HG03135 (cell line): ENCODE data around the gene POLR2A.
"Not testable (repeated sequence)": the region's sequence is repeated elsewhere in the genome, so short reads cannot be mapped to it uniquely, and the experiment has no call there.

Source experiments
- ATAC-seq: cut with Tn5 transposase; IDR thresholded peaks from one replicate; pipeline ENCODE4 v1.9.1; 2021; ENCODE audit warnings: mild to moderate bottlenecking, moderate library complexity; ENCODE audit not compliant: unreplicated experiment

Gene POLR2A

DNA sequence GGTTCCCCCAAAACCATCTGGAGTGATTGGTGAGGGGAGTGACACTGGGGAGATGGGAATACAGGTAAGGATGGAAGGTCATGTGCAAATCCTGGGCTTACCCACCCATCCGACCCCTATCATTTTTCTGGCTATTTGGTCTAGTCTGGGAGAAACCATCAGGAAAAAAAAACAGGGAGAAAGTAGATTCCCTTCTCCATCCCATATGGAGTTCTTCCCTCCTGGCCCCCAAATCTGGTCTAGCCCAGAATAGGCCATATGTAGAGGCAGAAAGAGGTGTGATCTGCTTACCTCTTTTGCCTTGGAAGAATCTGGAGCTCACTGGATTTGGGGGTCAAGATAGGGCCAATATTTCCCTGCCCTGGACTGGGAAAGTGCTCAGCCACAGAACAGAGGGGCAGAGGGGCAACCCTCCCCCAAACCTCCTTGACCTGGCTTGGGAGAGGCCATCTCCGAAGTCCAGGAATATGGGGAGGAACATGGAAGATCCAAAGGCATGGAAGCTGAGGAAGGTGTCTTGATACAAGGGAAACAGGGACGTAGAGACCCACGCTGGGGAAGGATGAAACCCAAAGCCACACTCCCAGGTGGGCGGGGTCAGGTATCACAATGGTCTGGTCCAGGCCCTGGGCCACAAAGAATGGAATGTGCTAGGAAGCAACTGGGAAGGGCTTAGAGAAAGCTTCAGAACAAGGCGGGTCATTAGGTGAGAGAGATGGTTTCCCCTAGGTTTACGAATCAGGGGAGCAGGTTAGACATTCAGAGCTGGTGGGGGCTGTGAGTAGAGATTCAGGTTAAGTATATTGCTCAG is 23.1 kb upstream of the POLR2A start:
- ATAC-seq, result no peak

DNA sequence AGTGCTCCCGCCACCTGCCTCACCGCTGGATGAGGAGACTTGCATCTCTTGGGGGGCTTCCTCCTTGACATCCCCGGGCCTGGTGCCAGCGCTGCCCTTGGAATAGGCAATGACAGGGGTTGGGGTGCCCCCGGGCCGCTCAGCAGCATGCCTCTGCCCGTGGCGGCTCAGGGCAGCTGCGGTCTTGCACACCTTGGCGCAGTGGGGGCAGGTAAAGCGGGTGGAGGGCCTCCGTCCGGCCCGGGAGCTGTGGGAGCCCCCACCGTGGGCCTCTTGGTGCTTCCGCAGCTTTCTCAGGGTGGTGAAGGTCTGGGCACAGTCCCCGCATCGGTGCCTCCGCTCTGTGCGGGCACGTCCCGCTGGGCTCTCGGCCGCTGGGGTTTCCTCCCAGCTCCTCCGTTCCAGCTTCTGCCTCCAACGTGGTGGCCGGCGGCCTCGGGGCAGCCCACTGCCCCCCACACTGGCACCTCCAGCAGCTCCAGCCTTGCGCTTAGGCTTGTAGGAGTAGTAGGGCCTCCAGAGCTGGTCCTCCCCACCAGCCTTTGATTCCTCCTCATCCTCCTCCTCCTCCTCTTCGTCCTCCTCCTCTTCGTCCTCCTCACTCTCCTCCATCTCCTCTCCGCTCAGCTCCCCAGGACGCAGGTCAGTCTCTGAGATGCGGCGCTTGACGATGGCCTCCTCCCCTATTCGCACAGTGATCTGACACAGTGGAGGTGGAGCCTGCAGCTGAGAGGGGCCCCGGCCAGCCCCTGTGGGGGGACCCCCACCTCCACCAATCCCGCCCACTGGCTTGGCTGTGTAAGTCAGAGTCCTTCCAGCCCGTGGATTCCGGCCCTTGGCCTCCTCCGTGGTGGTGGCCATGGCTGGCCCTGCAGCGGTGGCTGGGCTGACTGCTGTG is 21.4 kb upstream of the POLR2A start:
- no peak for ATAC-seq

DNA sequence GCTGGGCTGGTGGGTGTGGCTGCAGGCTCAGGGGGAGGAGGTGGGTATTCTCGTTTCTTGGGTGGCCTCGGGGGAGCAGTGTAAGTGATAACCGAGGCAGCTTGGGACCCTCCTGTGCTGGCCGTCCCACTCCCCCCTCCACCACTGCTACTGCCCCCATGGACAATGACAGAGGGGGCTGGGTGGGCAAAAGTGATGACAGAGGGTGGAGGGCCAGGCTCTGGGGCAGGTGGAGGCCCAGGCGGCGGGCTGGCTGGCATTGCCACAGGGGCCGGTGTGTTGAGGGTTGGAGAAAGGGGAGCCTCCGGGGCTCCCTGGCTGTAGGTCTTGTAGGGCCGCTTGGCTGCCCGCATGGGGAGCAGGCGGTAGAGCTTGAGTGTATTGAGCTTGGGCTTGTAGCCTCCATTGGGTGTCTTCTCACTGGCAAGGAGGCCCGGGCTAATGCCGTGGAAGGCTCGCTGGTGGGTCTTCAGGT is 20.8 kb upstream of the POLR2A start:
- ATAC-seq, result no peak

DNA sequence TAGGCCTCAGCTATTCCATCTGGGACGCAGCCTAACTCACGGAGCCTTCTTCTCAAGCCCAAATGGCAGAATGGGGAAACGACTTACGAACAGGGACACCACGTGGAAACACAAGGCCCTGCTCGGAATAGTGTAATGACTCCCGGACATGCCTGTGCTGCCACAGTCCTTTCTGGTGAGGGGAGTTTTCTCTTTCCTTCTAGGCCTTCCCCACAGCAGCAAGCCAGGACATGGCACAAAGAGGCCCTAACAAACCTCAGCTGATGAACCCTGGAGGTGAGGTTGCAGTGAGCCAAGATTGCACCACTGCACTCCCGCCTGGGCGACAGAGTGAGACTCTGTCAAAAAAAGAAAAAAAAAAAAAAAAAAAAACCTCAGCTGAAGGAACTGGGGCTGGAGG is 20.1 kb upstream of the POLR2A start:
- ATAC-seq, result no peak

DNA sequence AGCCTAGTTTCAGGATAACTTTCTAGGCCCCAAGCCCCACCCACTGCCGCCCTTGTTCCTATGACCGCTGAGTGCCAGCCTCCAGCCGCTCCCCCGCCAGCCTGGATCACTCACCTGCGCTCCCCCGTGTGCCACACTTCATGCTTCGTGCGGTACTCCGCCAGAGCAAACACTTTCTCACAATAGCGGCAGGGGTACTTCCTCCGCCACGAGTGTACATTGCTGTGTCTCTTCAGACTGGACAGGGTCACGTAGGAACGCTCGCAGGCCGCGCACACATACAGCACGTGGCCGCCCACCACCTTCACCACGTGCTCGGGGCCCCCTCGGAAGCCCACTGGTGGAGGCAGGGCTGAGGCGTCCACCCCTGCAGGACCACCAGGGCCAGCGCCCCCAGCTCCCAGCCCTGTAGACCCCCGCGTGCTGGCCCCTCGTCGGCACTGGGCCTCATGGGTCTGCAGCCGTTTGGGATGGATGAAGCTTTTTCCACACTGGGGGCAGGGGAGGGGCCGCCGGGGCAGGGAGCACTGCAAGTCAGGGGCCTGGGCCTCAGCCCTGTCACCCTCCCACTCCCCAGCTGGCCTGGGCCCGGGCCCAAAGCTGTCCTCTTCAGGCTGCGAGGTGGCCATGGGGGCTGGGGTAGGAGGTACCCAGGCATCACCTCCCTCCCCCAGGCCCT is 18.4 kb upstream of the POLR2A start:
- no peak for ATAC-seq

DNA sequence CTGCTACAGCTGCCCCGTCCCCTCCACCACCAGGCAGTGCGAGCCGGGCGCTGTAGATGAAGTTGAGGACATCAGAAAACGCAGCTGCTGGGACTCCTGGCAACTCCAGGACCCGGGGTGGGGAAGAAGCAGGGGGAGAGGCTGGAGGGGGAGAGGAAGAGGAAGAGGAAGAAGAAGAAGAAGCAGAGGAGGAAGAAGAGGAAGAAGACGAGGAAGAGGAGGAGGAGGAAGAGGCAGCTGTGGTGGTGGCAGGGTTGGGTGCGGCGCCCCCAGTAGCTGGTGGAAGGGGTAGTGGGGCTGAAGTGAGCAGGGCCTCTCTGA is 17.9 kb upstream of the POLR2A start:
- no peak for ATAC-seq

DNA sequence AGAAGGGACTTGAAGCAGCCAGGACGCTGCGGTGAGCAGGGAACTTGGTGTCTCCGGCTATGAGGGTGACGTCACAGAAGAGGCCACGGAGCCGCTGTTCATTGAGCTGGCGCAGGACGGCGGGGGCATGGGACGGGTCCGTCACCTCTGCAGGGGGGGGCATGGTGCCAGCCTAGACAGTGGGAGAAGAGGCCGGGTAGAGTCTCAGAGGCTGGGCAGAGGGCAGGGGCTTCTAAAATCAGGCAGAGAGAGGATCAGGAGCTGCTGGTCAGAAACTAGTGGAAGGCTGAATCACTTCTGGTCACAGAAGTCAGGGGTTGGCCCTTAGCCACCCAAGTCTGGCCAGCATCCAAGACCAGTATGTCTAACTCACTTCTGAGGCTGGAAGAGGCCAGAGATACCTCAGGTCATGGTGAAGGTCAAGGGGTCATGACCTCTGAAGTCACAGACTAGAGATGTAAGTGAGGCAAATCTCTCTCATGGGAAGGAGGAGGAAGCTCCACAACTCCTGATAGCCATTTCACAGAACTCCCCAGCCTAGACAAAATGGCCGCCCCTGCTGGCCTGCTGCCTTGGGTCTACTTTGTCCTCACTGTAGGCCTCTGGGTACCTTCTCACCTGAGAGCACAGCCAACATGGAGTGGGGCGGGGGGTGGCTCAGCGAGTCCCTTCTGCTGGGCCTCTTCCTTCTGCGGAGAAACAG is 17.4 kb upstream of the POLR2A start:
- no peak for ATAC-seq

DNA sequence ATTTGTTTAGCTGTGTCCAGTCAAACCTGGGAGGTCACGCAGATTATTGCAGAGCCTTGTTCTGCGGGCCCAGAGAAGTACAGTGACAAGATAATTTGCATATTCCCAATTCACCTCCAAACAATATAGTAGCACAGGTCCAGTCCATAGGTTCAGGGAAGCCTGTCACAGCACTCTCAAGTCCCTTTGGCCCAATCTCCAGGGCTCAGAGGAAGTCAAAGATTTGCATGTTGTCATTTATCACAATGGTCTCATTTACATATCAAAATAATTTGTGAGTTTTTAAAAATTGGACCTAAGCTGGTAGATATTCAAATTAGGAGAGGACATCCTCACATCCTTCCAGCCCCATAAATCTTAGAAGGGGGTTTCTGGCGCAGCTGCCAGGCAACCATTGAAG is 16.7 kb upstream of the POLR2A start:
- no peak for ATAC-seq

DNA sequence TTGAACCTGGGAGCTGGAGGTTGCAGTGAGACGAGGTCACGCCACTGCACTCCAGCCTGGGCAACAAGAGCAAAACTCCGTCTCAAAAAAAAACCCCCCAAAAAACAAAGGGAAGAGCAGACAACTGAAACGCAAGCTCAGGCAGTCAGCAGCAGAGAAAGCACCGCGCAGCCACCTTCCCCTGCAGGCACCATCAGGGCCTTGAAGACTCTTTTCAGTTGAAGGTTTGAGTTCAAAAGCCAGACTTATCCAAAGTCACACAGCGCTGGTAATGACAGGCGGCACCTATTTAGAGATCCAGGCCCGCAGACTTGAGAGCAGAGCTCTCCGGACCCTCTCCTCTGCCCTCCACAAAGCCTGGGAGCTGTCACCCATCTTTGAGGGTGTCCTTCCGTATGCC is 15.9 kb upstream of the POLR2A start:
- no peak for ATAC-seq

DNA sequence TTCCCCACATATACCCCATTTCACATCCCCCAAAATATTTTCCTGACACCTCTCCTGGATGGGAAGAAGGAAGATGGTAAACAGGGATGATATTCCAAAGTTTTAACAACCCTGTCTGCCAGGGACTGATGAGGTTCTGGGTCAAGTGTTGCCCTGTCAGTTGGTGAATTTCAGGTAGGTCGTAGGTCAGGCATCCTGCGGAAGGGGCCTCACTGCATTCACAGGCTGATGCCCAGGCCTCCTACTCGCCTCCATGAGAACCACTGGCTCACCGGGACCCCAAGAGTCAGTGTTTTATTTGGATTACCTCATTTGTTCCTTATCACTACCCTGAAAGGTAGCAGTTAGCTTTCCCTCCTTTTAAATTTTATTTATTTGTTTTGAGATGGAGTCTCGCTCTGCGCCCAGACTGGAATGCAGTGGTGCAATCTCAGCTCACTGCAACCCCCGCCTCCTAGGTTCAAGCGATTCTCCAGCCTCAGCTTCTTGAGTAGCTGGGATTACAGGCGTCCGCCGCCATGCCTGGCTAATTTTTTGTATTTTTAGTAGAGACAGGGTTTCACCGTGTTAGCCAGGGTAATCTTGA is 15.3 kb upstream of the POLR2A start:
- no peak for ATAC-seq

DNA sequence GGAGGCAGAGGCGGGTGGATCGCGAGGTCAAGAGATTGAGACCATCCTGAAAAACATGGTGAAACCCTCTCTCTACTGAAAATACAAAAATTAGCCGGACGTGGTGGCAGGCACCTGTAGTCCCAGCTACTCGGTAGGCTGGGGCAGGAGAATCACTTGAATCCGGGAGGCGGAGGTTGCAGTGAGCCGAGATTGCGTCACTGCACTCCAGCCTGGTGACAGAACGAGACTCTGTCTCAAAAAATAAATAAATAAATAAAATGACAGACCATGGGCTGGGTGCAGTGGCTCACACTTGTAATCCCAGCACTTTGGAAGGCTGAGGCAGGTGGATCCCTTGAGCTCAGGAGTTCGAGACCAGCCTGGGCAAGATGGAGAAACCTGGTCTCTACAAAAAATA is 14.3 kb upstream of the POLR2A start:
- not testable (repeated sequence) for ATAC-seq

DNA sequence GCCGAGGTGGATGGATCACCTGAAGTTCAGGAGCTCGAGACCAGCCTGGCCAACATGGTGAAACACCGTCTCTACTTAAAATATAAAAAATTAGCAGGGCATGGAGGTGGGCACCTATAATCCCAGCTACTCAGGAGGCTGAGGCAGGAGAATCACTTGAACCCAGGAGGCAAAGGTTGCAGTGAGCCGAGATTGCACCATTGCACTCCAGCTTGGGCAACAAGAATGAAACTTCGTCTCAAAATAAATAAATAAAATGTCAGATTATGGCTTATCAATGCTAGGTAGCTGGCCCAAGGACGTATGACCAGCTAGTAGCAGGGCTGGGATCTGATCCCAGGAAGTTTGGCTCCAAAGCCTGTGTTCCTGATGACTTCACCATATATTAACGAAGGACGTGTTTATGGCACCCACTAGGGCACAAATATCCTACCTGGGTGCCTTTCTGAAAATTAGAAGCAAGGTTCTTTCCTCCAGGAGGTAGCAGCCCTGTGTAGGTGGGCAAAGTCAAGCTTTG is 13.7 kb upstream of the POLR2A start:
- ATAC-seq, result not testable (repeated sequence)

DNA sequence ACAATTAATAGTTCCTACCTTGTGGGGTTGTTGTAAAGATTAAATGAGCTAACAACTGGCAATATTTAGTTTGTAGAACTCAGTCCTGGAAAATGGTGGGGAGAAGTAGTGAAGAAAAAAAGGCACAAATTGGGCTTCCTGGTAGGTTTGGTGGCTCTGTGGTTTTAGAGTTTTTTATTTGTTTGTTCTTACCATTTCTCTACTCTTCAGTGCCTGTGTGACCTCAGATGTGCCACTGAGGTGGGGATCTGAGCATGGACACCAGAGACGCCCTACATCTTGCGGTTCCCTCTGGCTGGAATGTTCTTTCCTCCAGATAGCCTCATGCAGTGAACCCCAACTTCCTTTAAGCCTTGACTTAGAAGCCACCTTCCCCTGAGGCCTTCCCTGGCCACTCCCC is 12.4 kb upstream of the POLR2A start:
- no peak for ATAC-seq

DNA sequence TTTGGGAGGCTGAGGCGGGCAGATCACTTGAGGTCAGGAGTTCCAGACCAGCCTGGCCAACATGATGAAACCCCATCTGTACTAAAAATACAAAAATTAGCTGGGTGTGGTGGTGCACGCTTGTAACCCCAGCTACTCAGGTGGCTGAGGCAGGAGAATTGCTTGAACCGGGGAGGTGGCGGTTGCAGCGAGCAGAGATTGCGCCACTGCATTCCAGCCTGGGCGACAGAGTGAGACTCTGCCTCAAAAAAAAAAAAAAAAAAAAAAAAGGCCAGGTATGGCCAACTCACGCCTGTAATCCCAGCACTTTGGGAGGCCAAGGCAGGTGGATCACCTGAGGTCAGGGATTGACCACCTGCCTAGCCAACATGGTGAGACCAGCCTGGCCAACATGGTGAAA is 9.4 kb upstream of the POLR2A start:
- ATAC-seq, result not testable (repeated sequence)

DNA sequence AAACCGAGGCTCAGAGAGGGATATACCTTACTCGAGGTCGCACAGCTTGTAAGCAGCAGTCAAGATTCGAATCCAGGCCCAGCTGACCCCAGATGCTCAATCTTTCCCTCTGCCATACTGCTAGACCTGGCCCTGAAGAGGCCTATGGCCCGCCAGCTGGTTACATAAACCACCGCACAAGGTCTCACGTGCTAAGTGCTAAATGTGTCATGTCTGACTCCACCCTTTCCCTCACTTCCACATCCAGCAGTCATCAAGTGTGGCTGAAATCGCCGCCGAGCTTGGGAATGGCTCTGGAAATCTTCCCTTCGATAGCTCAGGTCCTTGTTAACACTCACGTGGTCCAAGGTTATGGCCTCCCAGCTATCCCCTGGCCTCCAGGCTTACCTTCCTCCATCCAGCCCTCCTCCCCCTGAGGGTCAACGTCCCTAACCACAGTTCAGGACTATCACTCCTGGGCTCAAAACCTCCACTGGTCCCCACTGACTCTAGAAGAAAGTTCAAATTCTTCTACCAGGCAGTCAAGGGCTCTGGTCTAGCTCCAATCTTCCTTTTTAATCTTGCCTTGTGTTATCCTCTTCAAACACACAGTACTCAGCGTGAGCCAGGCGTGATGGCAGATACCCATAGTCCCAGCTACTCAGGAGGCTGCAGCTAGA is 8.3 kb upstream of the POLR2A start:
- ATAC-seq, result no peak

DNA sequence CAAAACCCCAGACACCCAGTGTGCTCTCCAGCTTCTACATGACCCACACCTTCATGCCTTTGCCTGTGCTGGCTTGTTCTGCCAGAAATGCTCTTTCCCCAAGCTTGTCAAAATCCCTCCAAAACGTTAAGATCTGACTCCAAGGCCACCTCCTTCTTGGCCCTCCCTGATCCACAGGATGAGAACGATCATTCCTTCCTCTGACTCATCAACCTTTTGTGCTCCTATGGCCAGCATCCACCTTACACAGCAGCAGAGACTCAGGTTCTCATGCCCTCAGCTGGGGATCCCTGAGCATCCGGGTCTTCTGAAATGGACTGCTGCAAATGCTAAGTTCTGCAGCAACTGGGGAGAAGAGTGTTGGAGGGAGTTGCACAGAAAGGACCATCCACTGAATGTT is 7.7 kb upstream of the POLR2A start:
- ATAC-seq, result no peak

DNA sequence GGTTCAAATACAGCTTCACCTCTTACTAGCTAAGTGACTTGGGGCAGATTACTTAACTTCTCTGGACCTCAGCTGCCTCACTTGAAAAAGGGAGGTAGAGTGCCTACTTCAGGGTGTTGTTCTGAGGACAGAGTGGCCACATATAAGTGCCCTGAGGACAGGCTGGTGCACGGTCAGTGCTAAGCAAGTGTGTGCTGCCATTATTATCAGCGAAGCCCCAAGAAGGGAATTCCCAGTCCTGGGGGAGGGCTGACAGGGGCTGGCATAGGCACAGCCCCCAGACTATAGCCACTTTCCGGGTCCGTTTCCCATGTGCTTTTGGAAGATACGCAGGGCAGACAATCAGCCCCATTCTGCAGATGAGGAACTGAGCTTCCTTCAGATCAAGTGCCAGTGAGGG is 7.2 kb upstream of the POLR2A start:
- no peak for ATAC-seq

DNA sequence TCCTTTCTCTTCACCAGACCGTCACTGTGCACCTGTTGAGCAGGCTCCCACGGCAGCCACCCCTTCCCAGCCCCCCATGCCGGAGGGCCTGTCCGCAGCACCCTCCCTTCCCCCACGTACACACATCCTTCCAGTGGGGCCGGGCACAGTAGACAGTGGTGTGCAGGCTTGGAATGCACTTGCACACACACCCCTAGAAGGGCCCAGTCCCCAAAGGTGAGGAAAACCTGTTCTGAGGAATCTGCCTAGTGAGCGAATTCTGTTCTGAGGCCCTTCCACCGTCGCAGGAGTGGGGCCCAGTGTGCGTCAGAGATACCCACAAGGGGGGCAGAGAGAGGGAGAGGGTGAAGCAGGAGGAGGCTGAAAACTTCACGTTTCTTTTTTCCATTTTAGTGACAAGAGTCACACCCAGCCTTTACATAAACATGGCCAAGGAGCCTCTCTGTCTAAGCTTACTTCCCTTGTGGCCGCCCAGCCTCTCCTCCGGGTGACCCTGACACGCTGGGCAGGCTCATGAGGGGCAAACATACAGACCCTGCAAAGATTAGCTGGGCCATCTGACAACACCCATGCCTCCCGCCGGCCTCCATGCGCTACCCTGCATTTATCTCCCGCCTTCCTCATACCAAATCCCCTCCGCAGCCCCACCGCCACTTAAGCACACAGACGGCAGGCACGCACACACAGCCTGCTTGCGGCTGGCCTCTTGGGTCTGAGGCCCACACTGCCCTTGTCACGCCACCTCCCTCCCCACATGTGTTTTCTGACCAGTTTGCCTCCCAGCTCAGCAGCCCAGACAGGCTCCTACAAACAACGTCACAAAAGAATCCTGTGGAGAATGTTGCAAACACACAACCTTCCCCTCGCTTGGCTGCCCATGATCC is 6.5 kb upstream of the POLR2A start:
- no peak for ATAC-seq
